HepG2 (cell line): Measurements from ENCODE around the gene NHSL1. TPM values are rescaled to one million over a fixed set of nuclear protein-coding genes. Genes with fewer than 3 reads are reported as not detected.

Experiments
- EEA1 ChIP-seq: sonication (generic); formaldehyde crosslinking; IDR thresholded peaks from 2 replicates; pipeline ENCODE4 v1.5.1; 2020; ENCODE audit warnings: mild to moderate bottlenecking, missing genetic modification reagents, borderline replicate concordance
- FOSL1 ChIP-seq: sonication (generic); formaldehyde crosslinking; IDR thresholded peaks from 2 replicates; pipeline ENCODE4 v1.9.0; 2021; ENCODE audit warnings: missing genetic modification reagents, borderline replicate concordance
- FOXA1 ChIP-seq, 2 experiments: fragments of 450-650 bp in 1 of 2; sonication (generic) in 1 of 2; formaldehyde crosslinking in 1 of 2; IDR thresholded peaks; 2 replicates each; pipeline versions ENCODE4 v1.4.0 to v1.6.1; 2016 to 2020; ENCODE audit warnings: missing genetic modification reagents in 1 of 2
- HNF1B ChIP-seq: sonication (generic); formaldehyde crosslinking; IDR thresholded peaks from 2 replicates; pipeline ENCODE4 v1.5.1; 2020; ENCODE audit warnings: mild to moderate bottlenecking, moderate library complexity, missing genetic modification reagents
- KAT7 ChIP-seq: IDR thresholded peaks from 2 replicates; pipeline ENCODE4 v1.6.1; 2018; ENCODE audit warnings: borderline replicate concordance, missing compliant biosample characterization
- NFE2 ChIP-seq: sonication (generic); formaldehyde crosslinking; IDR thresholded peaks from 2 replicates; pipeline ENCODE4 v1.4.0; 2020; ENCODE audit warnings: missing genetic modification reagents
- PHF5A ChIP-seq: IDR thresholded peaks from one replicate; pipeline ENCODE4 v1.6.1; 2018; ENCODE audit warnings: low read depth, missing genetic modification reagents; ENCODE audit not compliant: unreplicated experiment
- RBFOX2 ChIP-seq: fragments of 200-400 bp; formaldehyde crosslinking; IDR thresholded peaks from 2 replicates; pipeline ENCODE4 v1.6.1; 2017; ENCODE audit warnings: low read depth, mild to moderate bottlenecking, low read length
- SMC3 ChIP-seq: IDR thresholded peaks from 2 replicates; pipeline ENCODE4 v1.6.1; 2011; ENCODE audit warnings: low read length, improper control_type of control experiment
- TOE1 ChIP-seq: sonication (generic); formaldehyde crosslinking; IDR thresholded peaks from 2 replicates; pipeline ENCODE4 v1.4.0; 2020; ENCODE audit warnings: mild to moderate bottlenecking, missing genetic modification reagents
- ZNF12 ChIP-seq: sonication (generic); formaldehyde crosslinking; IDR thresholded peaks from 2 replicates; pipeline ENCODE4 v1.5.0; 2020; ENCODE audit warnings: missing genetic modification reagents
- ZNF232 ChIP-seq: sonication (generic); formaldehyde crosslinking; IDR thresholded peaks from 2 replicates; pipeline ENCODE4 v1.4.0; 2020; ENCODE audit warnings: missing genetic modification reagents, borderline replicate concordance
- ZNF687 ChIP-seq: sonication (generic); formaldehyde crosslinking; IDR thresholded peaks from 2 replicates; pipeline ENCODE4 v1.5.1; 2020; ENCODE audit warnings: mild to moderate bottlenecking, missing genetic modification reagents, moderate library complexity
- ZNF772 ChIP-seq: sonication (generic); formaldehyde crosslinking; IDR thresholded peaks from 2 replicates; pipeline ENCODE4 v1.5.0; 2020; ENCODE audit warnings: mild to moderate bottlenecking, missing genetic modification reagents
- ZNF883 ChIP-seq: sonication (generic); formaldehyde crosslinking; IDR thresholded peaks from 2 replicates; pipeline ENCODE4 v1.5.1; 2020; ENCODE audit warnings: mild to moderate bottlenecking, missing genetic modification reagents; ENCODE audit errors: not compliant biosample characterization
- ZSCAN5A ChIP-seq: sonication (generic); formaldehyde crosslinking; IDR thresholded peaks from 2 replicates; pipeline ENCODE4 v1.8.0; 2022; ENCODE audit warnings: mild to moderate bottlenecking, missing genetic modification reagents, borderline replicate concordance
- polyA plus RNA-seq, 8 experiments: library from polyadenylated mRNA; depleted of rRNA in 3 of 8; stranded (reverse) in 7 of 8; unstranded in 1 of 8; fragments of >200 nt; fragmentation: Illumina TruSeq in 4 of 8; extraction: Trizol in 4 of 8; gene quantifications; 2 replicates each; pipeline versions ENCODE4 v1.2.1 to v1.2.3, GENCODE V29; 2011 to 2016; ENCODE audit warnings: low read depth in 4 of 8, missing spikeins in 1 of 8, mixed read lengths in 1 of 8; ENCODE audit not compliant: insufficient read depth in 1 of 8
- total RNA-seq, 5 experiments: library from RNA; depleted of rRNA; stranded (reverse); fragments of >200 nt; fragmentation: Illumina TruSeq; extraction: Trizol; gene quantifications; 2 replicates each; pipeline ENCODE4 v1.2.3, GENCODE V29; 2016; ENCODE audit warnings: low read depth in 1 of 5

NHSL1 gene
- total and polyA plus RNA-seq, 2 of the 13 experiments (the other 11 are each of a cell fraction or from before 2014, with no cell fraction given) = 24.9 to 53.6 TPM

GRCh38 chr6:138504764-138505689 lies 5.7 kb upstream of the NHSL1 start (continued):
- TF ChIP-seq HNF1B (no peak), PHF5A (no peak), RBFOX2 (0 out of 2 replicates have a peak, but pooled peaks have one; percentile 55), ZNF12 (CRISPR knock-in tag) (no peak), ZSCAN5A (CRISPR knock-in tag) (peak; percentile 32; the same call in 1 of the 2 replicates), ZNF232 (CRISPR knock-in tag) (no peak), FOSL1 (peak; percentile 43; the same call in 1 of the 2 replicates), EEA1 (CRISPR knock-in tag) (no peak), ZNF883 (CRISPR knock-in tag) (no peak), NFE2 (CRISPR knock-in tag) (no peak), FOXA1 (IDR thresholded peaks at IDR 0.05) (no peak), FOXA1 (CRISPR knock-in tag; IDR thresholded peaks at IDR 0.05) (peak; percentile 64; the same call in 1 of the 2 replicates), ZNF772 (CRISPR knock-in tag) (no peak), TOE1 (CRISPR knock-in tag) (no peak), SMC3 (no peak), ZNF687 (CRISPR knock-in tag) (no peak; the same call in none of the 2 replicates), KAT7 (CRISPR knock-in tag) (no peak)
